Activated CD8-positive, alpha-beta memory T cell treated with anti-CD3 and anti-CD28 coated beads, Interleukin-2, amount 50 U/mL, for 4 hours (primary cell): ENCODE results near the gene VPS9D1.
"Not testable (repeated sequence)": the region's sequence is repeated elsewhere in the genome, so short reads cannot be mapped to it uniquely, and the experiment has no call there.

Experiments used
- DNase-seq: peaks from one replicate; pipeline ENCODE4 v3.0.0-alpha.2; 2020

The VPS9D1 gene

DNA sequence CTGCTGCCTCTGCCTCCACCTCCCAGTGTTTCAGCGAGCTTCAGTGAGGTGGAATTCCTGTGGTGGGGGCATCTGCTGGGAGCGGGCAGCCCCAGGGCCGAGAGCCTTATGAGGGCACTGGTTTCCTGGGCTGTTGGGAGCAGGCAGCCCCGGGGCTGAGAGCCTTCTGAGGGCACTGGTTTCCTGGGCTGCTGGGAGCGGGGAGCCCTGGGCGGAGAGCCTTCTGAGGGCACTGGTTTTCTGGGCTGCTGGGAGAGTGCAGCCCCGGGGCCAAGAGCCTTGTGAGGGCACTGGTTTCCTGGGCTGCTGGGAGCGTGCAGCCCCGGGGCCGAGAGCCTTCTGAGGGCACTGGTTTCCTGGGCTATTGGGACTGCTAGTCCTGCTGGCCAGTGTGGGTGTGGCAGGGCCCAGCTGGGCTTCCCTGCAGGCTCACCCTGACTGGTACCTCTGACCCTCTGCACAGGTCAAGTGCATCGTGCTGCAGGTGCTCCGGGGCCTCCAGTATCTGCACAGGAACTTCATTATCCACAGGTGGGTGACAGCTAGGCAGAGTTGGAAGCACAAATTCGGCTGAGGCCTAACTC lies 28.6 kb downstream of the VPS9D1 start:
- no peak for DNase-seq

DNA sequence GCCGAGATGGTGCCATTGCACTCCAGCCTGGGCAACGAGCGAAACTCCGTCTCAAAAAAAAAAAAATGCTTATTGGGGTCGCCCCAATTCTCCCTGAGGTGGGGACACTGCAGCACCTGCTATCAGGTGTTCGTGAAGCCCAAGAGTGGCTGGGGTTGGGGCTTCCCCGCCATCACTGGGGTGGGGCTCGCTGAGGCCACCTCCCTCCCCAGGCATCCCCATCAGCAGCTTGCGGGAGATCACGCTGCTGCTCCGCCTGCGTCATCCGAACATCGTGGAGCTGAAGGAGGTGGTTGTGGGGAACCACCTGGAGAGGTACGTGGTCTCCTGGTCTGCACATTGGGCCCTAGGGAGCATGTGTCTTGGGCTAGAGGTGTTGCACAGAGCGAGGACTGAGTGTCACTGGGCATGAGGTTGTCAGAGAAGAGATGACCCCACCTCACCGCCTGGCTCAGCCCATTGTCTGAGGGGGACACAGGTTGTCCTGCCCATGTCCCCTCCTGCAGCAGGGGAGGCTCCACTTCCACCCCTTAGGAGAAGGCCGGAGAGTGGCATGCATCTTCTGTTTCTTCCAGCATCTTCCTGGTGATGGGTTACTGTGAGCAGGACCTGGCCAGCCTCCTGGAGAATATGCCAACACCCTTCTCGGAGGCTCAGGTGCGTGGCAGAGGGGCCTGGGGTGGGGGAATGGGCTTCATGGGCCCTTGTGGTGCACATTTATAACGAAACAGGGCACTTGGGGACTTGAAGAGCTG lies 29.3 kb downstream of the VPS9D1 start:
- DNase-seq, result no peak

DNA sequence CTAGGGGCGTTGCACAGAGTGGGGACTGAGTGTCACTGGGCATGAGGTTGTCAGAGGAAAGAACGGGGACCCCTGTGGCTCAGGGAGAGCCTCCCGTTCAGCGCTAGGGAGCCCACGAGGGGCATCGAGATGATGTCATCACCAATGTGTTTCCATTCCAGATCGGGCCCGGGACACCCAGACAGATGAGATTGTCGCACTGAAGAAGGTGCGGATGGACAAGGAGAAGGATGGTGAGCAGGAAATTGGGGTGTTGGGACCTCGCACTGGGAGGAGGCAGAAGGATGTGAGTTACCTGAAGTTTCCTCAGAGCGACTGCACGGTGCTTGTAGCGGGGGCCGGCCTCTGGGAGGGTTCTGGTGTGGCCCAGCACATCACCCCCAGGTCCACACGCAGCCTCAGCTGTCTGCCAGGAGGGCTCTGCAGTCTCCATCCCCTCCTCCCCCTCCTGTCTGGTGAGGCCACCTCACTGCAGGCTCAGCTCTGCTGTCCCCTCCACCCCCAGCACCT lies 30.3 kb downstream of the VPS9D1 start:
- DNase-seq, result no peak

DNA sequence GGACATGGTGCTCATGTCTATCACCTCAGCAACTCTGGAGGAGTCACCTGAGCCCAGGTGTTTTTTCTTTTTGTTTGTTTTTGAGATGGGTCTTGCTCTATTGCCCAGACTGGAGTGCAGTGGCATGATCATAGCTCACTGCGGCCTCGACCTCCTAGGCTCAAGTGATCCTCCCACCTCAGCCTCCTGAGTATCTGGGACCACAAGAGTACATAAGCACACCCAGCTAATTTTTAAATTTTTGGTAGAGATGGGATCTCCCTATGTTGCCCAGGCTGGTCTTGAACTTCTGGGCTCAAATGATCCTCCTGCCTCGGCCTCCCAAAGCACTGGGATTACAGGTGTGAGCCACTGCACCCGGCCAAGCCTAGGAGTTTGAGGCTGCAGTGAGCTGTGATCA lies 31.1 kb downstream of the VPS9D1 start:
- DNase-seq, result not testable (repeated sequence)

DNA sequence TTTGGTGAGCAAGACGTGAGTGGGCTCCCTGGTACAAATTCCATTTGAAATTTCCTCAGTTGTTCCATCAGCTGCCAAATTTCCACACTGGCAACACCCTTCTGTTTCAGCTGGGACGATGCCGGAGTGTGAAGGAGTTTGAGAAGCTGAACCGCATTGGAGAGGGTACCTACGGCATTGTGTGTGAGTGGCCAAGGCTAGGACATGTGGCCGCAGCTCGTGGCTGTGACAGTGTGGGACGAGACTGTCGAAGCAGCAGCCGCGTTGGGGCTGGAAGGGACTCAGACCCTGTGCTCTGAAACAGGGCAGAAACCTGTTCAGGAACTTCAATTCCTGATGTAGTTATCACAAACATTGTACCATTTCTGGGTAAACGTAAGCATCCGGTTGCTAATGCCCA lies 31.6 kb downstream of the VPS9D1 start:
- no peak for DNase-seq

DNA sequence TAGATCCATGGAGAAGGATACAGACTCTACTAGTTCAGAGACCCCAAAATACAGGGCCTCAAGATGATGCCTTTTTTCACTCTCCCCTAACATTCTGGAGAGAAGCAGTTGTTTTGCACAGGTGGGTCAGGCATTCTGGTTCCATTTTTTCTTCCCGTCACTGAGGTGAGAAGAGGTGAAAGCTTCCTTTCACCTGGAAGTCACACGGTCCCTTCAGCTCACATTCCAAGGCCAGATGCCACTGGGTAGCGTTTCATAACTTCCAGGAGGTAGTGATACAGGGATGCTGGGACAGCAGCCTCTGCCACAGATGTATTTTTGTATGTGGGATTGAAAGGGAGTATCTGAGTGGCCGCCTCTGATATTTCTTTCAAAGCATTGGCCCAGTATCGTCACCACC lies 32.3 kb downstream of the VPS9D1 start:
- no peak for DNase-seq

DNA sequence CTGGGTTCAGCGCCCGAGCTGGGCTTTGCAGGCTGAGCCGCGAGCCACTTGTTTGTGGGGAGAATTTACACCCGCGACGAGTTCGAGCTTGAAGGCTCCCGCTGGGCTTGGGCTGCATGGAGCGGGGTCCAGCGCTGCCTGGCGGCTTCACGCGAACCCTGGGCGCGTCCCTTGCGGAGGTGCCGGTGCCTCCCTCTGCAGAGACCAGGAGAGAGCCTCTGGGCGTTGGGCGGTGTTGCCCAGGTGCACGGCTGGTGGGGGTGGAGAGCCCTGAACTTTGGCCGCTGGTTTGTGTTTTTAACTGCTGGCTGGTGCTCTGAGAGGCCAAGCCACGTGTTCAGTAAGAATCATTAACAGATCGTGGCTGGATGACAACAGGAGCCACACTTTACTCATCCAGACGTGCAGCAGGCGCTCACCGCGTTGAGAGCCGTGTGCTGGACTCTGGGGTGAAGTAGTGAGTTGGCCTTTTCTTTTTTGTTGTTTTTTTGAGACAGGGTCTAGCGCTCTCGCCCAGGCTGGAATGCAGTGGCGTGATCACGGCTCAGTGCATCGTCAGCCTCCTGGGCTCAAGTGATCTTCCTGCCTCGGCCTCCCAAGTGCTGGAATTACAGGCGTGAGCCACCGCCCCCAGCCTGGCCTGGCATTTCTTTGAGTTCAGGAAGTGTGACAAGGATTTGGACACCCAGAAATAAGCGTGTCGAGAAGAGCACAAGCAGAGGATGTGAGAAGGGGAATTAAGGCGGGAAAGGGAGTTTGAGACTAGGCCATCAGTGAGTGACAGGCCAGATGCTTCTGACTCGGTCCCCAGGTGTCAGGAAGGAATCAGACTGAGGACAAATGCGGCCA lies 33.4 kb downstream of the VPS9D1 start:
- no peak for DNase-seq

DNA sequence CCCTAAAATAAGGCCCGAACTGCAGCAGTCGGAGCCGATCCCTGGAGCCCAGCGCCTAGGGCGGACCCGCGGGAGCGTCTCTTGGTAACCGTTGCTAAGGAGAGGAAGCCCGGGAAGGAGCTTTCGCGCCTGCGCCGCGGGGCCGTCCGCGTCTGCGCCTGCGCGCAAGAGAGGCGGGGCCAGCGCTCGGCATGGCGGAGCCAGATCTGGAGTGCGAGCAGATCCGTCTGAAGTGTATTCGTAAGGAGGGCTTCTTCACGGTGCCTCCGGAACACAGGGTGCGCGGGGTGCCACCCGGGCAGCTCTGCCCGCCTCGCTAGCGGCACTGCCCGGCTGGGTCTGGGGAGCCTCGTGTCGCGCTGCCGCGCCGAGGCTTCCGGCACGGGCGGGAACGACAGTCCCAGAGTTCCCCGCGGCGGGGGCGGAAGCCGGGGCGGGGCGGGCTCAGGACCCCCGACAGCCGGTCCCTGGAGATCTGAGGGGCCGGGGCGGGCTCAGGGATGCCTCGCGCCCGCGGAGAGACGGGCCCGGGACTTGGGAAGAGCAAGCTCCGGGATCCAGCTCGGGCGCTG lies 34.1 kb downstream of the VPS9D1 start, which contains the start of gene CDK10:
Gene CDK10 (plus strand): TSS at position 170 of the 572 bp plus-strand sequence. CDS start 22 bp downstream, at position 192.
- DNase-seq, result peak; percentile 88

DNA sequence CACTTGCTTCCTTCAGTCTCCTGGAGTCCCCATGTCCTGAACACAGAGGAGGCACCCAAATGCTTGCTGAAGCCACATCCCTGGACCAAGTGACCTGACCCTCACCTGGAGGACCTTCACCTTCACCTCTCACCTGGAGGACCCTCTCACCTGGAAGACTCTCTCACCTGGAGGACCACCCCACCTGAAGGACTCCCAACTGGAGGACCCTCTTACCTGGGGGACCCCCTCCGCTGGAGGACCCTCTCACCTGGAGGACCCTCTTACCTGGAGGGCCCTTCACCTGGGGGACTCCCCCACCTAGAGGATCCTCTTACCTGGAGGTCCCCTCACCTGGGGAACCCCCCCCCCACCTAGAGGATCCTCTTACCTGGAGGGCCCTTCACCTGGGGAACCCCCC lies 34.8 kb downstream of the VPS9D1 start:
- no peak for DNase-seq

DNA sequence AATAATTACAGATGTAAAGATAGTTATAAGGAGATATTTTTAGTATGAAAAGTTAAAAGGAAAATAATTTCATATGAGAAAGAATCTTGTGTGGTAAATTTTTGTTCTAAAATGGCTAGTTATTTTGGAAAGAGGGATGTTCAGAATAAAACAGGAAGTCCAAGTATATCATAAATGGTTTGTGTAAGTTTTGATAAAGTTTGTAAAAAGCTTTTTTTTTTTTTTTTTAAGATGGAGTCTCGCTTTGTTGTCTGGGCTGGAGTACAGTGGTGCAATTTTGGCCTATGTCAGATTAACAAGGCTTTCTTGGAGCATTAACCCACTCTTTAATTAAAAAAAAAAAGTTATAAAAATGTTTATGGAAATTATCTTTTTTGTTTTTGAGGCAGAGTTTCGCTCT lies 42.4 kb downstream of the VPS9D1 start:
- no peak for DNase-seq

DNA sequence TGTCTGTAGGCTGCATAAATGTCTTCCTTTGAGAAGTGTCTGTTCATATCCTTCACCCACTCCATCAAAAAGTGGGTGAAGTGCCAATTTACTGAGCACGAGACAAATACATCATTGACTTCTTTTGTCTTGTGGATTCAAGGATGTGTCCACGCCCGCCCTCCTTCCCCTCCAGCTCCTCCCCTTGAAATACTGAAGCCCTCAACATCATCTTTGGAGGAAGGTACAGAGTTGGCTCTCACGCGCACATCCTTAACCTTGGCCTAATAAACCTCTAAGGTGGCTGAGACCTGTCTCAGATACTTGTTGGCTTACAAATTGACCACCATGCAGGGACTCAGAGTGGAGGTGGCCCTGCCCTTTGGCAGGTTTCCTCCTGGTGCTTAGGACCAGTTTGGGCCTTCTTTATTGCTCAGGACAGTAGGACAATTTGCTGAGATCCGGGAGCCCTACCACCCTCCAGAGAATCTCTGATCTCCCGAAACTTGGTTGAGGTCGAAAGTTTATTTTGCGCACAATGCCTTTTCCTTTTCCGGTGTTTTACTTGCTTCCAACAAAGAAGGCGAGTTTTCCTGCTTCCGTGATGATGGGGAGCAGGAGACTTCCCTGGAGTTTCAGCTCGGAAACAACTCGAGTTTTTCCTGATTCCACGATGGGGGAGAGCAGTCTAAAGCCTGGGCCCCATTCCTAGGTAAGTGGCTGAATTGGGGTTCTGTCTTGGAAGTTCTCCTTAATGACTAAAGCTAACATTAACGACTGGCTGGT lies 48.3 kb downstream of the VPS9D1 start:
- no peak for DNase-seq

DNA sequence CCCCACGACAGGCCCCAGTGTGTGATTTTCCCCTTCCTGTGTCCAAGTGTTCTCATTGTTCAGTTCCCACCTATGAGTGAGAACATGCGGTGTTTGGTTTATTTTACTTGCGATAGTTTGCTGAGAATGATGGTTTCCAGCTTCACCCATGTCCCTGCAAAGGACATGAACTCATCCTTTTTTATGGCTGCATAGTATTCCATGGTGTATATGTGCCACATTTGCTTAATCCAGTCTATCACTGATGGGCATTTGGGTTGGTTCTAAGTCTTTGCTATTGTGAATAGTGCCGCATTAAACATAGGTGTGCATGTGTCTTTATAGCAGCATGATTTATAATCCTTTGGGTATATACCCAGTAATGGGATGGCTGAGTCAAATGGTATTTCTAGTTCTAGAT lies 49.1 kb downstream of the VPS9D1 start:
- DNase-seq, result not testable (repeated sequence)

DNA sequence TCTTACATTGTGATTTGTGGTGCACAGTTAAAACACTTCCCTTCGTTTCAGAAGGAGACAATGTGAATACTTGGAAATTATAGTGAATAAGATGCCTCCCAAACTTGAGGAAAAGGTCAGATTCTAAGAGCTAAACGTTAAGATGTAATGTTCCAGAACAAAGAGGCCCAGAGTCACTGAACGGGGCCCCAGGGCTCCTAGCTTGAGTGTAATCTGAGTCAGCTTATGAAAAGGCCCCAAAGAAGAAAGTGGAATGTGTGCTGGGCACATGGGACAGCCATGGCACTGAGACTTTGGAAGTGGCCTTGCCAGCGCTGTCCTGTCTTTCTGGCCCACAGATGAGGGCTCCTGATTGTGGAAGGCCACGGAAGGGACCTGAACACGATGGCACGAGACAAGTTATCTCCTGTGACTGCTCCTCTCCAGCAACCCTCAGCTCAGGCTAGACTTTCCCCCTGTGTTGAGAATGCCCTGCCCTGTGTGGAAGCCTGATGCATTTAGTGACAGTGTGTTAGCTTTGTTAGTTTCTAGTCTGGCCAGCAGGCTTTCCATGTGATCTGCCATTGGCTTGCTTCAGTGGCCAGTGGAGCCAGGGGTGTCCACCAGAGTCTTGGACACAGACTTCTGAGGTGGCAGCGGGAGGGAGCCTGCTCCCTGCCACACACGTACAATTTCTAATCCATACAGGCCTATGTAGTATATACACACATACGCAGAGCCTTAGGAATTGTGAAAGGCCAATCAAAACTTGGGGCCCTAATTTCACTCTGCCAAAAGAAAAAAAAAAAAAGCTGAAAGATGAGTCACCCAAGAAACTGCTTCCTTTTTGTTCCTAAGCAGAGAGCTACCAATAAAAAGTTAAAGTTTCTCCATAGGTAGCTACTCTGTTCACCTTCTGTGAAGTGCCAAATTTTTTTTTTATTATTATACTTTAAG lies 49.9 kb downstream of the VPS9D1 start:
- no peak for DNase-seq

DNA sequence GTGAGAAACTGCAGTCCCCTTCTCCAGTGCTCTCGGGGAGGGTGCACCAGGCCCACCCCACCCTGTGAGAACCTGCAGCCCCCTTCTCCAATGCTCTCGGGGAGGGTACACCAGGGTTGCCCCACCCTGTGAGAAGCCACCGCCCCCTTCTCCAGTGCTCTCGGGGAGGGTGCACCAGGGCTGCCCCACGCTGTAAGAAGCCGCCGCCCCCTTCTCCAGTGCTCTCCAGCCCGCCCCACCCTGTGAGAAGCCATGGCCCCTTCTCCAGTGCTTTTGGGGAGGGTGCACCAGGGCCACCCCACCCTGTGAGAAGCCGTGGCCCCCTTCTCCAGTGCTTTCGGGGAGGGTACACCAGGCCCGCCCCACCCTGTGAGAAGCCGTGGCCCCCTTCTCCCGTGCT lies 50.9 kb downstream of the VPS9D1 start:
- DNase-seq, result no peak

DNA sequence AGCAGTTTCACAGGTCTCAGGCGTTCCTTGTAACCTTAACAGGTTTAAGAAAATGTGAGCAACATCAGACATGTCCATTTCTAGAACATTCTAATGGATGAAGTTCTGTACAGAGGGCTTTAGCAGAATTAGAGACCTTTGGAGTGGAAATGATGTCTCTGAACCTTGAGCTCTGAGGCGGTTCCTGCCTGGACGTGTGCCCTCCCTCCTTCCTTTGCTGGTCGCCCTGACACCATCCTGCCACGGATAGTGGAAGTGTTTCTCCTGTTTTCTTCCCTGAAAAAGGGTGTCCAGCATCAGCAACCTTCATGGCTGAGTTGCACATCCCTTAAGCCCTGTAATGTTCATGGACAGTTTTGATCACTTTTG lies 51.9 kb downstream of the VPS9D1 start:
- DNase-seq, result no peak

DNA sequence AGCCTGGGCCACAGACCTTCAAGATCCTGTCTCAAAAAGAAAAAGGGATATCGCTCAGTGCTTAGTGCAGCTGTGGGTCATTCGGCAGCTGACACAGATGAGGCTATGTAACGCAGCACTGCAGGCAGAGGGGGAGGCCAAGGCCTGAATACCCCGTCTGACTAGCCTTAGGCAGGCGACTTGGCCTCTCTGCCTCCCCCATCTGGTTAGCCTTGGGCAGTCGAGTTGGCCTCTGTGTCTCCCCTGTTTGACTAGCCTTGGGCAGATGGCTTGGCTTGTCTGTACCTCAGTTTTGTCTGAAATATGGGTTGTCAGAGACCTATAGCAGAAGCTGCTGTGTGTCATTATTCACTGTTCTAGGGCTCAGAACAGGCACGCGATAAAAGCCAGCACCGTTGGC lies 53.1 kb downstream of the VPS9D1 start:
- DNase-seq, result no peak

DNA sequence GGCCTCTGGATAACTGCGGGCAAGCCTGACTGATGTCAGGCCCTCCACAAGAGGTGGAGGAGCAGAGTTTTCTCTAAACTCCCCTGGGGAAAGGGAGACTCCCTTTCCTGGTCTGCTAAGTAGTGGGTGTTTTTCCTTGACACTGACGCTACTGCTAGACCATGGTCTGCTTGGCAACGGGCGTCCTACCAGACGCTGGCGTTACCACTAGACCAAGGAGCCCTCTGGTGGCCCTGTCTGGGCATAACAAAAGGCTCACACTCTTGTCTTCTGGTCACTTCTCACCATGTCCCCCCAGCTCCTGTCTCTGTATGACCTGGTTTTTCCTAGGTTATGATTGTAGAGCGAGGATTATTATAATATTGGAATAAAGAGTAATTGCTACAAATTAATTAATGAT lies 53.7 kb downstream of the VPS9D1 start:
- not testable (repeated sequence) for DNase-seq

DNA sequence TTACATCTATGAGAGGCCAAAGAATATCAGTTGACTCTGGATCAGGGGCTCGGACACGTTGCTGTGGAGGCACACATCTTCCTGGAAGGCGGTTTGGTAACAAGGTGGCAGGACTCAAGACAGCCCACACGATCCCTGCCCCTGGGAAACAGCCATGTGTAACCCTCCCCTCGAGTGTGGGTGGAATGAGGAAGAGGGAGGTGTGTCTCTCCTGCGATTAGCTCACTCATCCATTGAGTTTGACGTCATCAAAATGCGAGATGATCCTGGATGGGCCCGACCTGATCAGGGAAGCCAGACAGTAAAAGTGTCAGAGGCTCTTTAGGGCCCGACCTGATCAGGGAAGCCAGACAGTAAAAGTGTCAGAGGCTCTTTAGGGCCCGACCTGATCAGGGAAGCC lies 56.5 kb downstream of the VPS9D1 start:
- DNase-seq, result not testable (repeated sequence)

DNA sequence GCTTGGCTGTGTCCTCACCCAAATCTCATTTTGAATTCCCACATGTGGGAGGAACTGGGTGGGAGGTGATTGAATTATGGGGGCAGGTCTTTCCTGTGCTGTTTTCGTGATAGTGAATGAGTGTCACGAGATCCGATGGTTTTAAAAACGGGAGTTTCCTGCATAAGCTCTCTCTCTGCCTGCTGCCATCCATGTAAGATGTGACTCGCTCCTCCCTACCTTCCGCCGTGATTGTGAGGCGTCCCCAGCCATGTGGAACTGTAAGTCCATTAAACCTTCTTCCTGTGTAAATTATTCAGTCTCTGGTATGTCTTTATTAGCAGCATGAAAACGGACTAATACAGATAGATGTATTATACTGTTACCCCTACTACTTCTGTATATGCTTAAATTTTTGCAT lies 59.5 kb downstream of the VPS9D1 start:
- no peak for DNase-seq

DNA sequence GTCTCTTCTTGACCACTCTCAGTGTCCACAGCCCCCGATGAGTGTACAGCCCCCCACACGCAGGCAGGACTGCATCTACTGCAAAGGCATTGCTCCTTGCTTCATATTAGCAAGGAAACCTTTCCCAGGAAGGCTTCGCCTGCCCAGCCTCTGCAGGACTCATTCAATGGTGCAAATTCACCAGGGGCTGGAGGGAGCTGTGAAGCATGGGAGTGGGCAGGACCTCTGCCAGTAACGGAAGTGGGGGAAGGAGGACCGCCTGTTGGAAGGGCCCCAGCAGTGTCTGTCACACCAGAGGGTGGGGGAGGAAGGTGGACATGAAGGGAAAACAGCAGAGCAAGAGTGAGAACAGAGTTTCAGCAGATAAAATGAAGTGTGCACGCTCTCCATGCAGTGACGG lies 60.6 kb downstream of the VPS9D1 start:
- DNase-seq, result no peak

DNA sequence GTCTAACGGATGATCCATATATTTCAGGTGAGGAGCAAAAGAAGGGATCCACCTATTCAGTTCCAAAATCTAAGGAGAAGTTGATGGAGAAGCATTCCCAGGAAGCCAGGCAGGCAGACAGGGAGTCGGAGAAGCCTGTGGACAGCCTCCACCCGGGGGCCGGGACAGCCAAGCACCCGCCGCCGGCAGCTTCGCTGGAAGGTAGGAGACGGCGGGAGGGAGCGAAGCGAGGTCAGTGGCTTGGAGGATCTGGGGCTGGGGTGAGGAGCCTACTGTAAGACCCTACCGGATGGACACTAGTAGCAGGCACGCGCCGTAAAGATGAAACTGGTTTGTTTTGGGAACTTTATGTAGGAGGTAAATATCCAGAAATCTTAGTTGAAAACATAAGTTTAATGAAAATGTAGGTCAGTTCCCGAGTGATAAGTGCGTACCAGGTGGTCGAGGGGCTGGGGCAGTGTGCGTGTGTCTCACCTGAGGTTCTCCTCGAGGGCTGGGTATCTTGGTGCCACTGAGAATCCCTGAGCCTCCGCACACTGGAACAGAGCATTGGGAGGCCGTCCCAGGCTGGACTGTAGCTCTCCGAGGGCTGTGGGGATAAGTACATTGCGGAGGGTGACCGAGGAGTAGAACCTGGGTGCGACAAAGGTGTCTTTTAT lies 62.3 kb downstream of the VPS9D1 start:
- DNase-seq, result no peak
